ENCODE data around the gene SHANK1.

The SHANK1 gene

DNA sequence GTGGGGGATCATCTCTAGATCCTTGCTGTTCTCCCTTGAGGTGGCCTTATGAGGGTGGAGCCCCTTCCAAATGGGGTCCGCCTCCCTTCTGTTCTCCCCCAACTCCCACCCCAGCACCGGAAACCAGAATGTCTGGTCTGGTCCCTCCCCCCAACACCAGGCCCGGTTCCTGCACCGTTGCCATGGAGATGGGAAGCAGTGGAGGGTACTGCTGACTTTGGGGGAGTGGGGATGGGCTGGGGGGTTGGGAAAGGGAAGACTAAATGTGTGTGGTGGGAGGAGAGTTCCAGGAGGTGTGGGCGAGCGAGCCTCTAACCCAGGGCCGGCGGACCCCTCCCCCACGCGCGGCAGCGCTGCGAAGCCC, 1.7 kb downstream of the SHANK1 start:
- H3K4me1 ChIP-seq (ENCODE audit: insufficient read depth, poor library complexity, severe bottlenecking), result no peaks in the 10 kb centered on the region
- H3K36me3 ChIP-seq (ENCODE audit: low read depth), result no peaks in the 10 kb centered on the region
- no peak overlapping the region for H3K27ac ChIP-seq (ENCODE audit: poor library complexity, severe bottlenecking)
- peaks cover 31% of the 10 kb centered on the region for H3K27me3 ChIP-seq (ENCODE audit: insufficient read depth, poor library complexity, severe bottlenecking)
- DNase-seq (ENCODE audit: low spot score) (no peak), ATAC-seq (ENCODE audit: low read depth) (no peak)
- H3K9me3 ChIP-seq (ENCODE audit: severe bottlenecking), result no peaks in the 10 kb centered on the region
- TF ChIP-seq, protein P1, sequence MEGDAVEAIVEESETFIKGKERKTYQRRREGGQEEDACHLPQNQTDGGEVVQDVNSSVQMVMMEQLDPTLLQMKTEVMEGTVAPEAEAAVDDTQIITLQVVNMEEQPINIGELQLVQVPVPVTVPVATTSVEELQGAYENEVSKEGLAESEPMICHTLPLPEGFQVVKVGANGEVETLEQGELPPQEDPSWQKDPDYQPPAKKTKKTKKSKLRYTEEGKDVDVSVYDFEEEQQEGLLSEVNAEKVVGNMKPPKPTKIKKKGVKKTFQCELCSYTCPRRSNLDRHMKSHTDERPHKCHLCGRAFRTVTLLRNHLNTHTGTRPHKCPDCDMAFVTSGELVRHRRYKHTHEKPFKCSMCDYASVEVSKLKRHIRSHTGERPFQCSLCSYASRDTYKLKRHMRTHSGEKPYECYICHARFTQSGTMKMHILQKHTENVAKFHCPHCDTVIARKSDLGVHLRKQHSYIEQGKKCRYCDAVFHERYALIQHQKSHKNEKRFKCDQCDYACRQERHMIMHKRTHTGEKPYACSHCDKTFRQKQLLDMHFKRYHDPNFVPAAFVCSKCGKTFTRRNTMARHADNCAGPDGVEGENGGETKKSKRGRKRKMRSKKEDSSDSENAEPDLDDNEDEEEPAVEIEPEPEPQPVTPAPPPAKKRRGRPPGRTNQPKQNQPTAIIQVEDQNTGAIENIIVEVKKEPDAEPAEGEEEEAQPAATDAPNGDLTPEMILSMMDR (IDR thresholded peaks at IDR 0.05; ENCODE audit: poor library complexity, severe bottlenecking), result no peak
- no peak overlapping the region for H3K4me3 ChIP-seq (ENCODE audit: severe bottlenecking)

DNA sequence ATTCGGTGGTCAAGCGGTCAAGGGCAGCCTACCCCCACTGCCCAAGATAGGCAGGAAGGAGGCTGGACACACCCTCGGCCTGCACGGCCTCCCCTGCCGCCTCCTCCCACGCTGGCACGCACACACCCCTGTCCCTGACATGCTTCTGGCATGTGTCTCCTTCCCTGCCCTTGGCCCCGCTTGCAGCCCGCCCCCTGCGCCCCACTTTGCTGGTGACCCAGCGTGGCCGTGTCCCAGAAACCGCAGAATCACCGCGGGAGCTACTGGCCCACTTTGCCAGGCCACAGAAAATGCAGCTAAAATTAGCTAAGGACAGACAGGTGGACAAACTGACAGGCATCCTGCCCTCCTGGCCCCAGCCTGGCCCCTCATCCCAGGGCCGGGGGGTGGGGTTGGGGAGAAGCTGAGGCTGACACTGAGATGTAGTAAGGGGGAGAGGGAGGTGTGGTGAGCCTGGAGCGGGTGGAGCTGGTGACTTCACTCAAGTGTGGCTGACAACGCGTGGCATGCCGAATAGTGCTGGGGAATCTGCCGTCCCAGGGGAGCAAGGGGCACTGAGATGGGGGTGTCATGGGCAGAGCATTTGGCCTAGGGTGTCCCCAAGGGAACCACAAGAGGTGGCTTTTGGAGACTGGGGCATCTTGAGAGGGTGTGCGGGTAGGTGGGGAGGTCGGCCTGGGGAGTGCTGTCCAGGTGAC, 2.4 kb downstream of the SHANK1 start:
- TF ChIP-seq, protein P1 (IDR thresholded peaks at IDR 0.05; ENCODE audit: poor library complexity, severe bottlenecking), result no peak
- H3K4me1 ChIP-seq (ENCODE audit: insufficient read depth, poor library complexity, severe bottlenecking), result no peaks in the 10 kb centered on the region
- H3K27me3 ChIP-seq (ENCODE audit: insufficient read depth, poor library complexity, severe bottlenecking), result peaks cover 31% of the 10 kb centered on the region
- H3K9me3 ChIP-seq (ENCODE audit: severe bottlenecking), result no peaks in the 10 kb centered on the region
- no peaks in the 10 kb centered on the region for H3K36me3 ChIP-seq (ENCODE audit: low read depth)
- ATAC-seq (ENCODE audit: low read depth) (no peak), DNase-seq (ENCODE audit: low spot score) (no peak)
- H3K27ac ChIP-seq (ENCODE audit: poor library complexity, severe bottlenecking), result no peak overlapping the region
- no peak overlapping the region for H3K4me3 ChIP-seq (ENCODE audit: severe bottlenecking)

DNA sequence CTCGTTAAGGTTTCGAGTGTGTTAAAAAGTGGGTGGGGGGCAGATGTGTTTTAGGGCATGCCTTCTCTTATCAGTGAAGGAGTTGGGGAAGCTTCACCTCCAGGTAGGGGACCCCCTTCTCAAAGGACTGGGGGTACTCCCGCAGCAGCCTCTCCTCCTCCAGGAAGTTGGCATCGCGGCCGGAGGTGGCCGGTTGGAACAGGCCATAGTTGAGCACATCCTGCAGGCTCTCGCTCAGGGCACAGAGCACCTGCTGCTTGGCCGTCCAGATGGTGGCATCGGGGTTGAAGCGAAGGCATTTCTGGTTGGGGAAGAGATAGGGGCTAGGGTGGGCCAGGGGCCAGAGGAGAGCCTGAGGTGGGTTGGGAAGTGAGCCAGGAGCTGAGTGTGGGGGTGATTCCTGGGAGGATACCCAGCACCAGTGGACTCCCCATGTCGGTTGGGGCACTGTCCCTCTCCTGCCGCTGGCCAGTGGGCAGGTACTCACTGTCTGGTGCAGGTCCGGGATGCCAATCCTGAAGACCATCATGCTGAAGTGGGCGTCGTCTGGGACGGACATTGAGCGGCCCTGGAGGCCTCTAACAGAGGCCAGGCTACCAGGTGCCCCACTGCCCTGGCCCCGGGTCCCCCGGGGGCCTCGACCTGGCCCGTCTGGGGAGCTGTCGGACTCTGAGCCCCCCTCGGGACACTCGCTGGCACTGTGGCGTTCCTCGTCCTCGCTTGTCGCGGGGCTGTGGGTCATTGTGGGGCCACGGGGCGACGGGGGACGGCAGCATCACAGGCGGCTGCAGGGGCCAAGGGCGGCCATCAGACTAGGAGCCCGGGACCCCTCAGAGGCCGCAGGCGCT, 3.2 kb downstream of the SHANK1 start:
- no peaks in the 10 kb centered on the region for H3K4me1 ChIP-seq (ENCODE audit: insufficient read depth, poor library complexity, severe bottlenecking)
- H3K27me3 ChIP-seq (ENCODE audit: insufficient read depth, poor library complexity, severe bottlenecking), result peaks cover 31% of the 10 kb centered on the region
- H3K36me3 ChIP-seq (ENCODE audit: low read depth), result no peaks in the 10 kb centered on the region
- DNase-seq (ENCODE audit: low spot score), result no peak
- TF ChIP-seq, protein P1 (IDR thresholded peaks at IDR 0.05; ENCODE audit: poor library complexity, severe bottlenecking), result no peak
- no peak for ATAC-seq (ENCODE audit: low read depth)
- no peak overlapping the region for H3K27ac ChIP-seq (ENCODE audit: poor library complexity, severe bottlenecking)
- H3K4me3 ChIP-seq (ENCODE audit: severe bottlenecking), result no peak overlapping the region
- no peaks in the 10 kb centered on the region for H3K9me3 ChIP-seq (ENCODE audit: severe bottlenecking)

DNA sequence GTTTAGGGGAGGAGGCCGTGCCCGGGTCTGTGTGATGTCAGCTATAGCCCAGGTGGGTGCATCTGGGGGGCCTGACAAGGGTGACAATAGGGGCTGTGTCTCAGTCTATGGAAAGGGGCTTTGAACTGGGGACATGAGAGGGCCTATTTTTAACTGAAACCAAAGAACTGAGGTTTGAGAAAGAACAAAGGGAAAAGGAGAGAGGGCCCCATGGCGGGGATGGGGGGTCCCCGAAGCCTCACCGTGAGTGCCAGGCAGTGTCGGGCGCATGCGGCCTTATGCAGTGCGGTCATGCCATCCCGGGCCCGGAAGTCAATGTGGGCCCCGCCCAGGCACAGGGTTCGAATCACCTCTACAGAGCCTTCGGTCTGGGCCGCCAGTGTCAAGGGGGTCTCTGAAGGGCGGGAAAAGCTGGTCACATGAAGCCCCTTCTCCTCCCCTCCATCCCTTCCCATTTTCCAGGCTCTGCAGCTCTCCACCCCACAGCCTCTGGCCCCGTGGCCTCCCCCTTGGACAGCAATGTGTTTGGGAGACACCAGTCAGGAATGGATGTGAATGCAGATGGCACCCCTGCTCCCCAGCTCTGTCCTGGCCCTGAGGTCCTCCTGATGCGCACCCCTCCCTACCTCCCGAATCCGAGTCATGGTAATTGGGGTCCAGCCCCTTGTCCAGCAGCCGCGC, 5.9 kb downstream of the SHANK1 start:
- Histone ChIP-seq H3K4me1 (ENCODE audit: insufficient read depth, poor library complexity, severe bottlenecking) (no peaks in the 10 kb centered on the region), H3K27me3 (ENCODE audit: insufficient read depth, poor library complexity, severe bottlenecking) (peaks cover 27% of the 10 kb centered on the region), H3K27ac (ENCODE audit: poor library complexity, severe bottlenecking) (no peak overlapping the region), H3K36me3 (ENCODE audit: low read depth) (no peaks in the 10 kb centered on the region), H3K9me3 (ENCODE audit: severe bottlenecking) (no peaks in the 10 kb centered on the region), H3K4me3 (ENCODE audit: severe bottlenecking) (no peak overlapping the region)
- ATAC-seq (ENCODE audit: low read depth) (no peak), DNase-seq (ENCODE audit: low spot score) (no peak)
- TF ChIP-seq, protein P1 (IDR thresholded peaks at IDR 0.05; ENCODE audit: poor library complexity, severe bottlenecking), result no peak

All from RWPE2 (cell line).